ENCODE measurements around the gene CCDC167. TPM values are rescaled to one million over a fixed set of nuclear protein-coding genes. Genes with fewer than 3 reads are reported as not detected.

Gene CCDC167
- total RNA-seq, 1 experiment from 2014 or later, result 27.8 TPM

DNA sequence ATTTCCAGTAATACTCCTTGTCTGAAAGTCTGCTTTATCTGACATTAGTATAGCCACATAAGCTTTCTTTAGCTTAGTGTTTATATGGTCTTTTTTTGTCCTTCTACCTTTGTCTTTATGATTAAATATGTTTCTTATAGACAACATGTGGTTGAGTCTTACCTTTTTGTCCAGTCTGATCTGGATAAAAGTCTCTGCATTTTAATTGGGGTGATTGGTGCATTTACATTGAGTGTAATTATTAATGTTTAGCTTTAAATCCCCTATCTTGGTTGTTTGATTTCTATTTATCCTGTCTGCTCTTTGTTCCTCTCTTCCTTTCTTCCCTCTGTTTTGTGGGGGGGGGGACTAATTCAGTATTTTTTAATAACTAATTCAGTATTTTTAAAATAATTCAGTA lies 32.0 kb downstream of the CCDC167 start:
- RAD21 ChIA-PET (ENCODE audit: low non-redundant PET in 1 of 2, low total read pairs in 2 of 2, uncharacterized antibody in 2 of 2, unreplicated experiment in 2 of 2), result no interaction called here
- Histone ChIP-seq H3K4me2 (ENCODE audit: low read length) (no peak overlapping the region), H3K27me3 (ENCODE audit: insufficient read depth, low read length) (no peaks in the 10 kb centered on the region), H3K27ac (ENCODE audit: low read depth, low read length) (no peak overlapping the region), H3K9me3 (ENCODE audit: control insufficient read depth in 1 of 2, insufficient read depth in 1 of 2, low read depth in 1 of 2, low read length in 2 of 2) (peaks cover 0 to 5% of the 10 kb centered on the region in 2 experiments; a peak in 1 of 4 replicates), H4K20me1 (ENCODE audit: insufficient read depth) (no peaks in the 10 kb centered on the region), H3K79me2 (ENCODE audit: insufficient read depth, low read length) (no peaks in the 10 kb centered on the region), H2AFZ (ENCODE audit: low read depth, low read length, poor library complexity, severe bottlenecking) (no peak overlapping the region), H3K4me1 (ENCODE audit: control insufficient read depth in 1 of 2, insufficient read depth in 2 of 2, low read length in 2 of 2) (no peaks in the 10 kb centered on the region), H3K36me3 (ENCODE audit: control insufficient read depth in 1 of 2, insufficient read depth in 2 of 2, low read length in 2 of 2) (peaks cover 7 to 24% of the 10 kb centered on the region in 2 experiments; a peak in 3 of 4 replicates), H3K4me3 (replicated peaks in 1 of 2; ENCODE audit: low read depth in 1 of 2, low read length in 2 of 2) (no peak overlapping the region), H3K9ac (ENCODE audit: low read length) (no peak overlapping the region), H3K9me2 (ENCODE audit: insufficient read depth) (no peaks in the 10 kb centered on the region)
- DNase-seq (ENCODE audit: low read depth, low spot score) (no peak), ATAC-seq (no peak)
- TF ChIP-seq CBX3 (IDR thresholded peaks at IDR 0.05; ENCODE audit: low read depth), result no peak
- TF ChIP-seq ELF1 (IDR thresholded peaks at IDR 0.05; ENCODE audit: borderline replicate concordance, low read depth), result no peak
- no peak for TF ChIP-seq SRF (IDR thresholded peaks at IDR 0.05; ENCODE audit: low read depth)
- TF ChIP-seq EZH2 (IDR thresholded peaks at IDR 0.05), result no peak
- no peak for TF ChIP-seq SIN3A (IDR thresholded peaks at IDR 0.05; ENCODE audit: low read depth)
- TF ChIP-seq FOSL1 (IDR thresholded peaks at IDR 0.05; ENCODE audit: low read depth), result no peak
- no peak for TF ChIP-seq POLR2AphosphoS5 (IDR thresholded peaks at IDR 0.05; ENCODE audit: low read depth, low read length)
- POLR2A ChIA-PET, result no interaction called here
- BruUV-seq (replicated peaks), result no TSS peak
- intact Hi-C loops (cut with micrococcal nuclease), result no loop called here
- CTCF ChIA-PET, result no interaction called here

DNA sequence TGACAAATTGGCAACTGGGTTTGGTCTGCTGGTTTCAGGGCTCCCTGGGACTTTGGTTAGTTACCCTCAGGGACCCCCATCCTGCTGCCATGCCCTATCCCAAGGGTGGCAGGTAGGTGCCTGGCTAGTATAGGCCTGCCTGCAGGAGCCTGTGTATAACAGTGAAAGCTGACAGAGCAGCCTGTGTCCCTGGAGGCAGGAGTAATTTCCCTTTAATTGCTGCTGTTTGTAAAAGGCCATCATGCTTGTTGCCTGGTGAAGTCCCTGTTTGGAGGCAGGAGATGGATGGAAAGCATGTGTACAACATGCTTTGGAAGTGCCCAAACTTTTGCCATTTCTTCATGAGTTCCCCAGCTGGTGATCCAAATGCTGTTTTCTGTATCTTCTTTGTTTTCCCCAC lies 36.6 kb downstream of the CCDC167 start:
- DNase-seq (ENCODE audit: low read depth, low spot score), result no peak

More for the DNA sequence above, 36.6 kb downstream of the CCDC167 start:
- no TSS peak for BruUV-seq (replicated peaks)
- Histone ChIP-seq H3K27ac (ENCODE audit: low read depth, low read length) (no peak overlapping the region), H3K27me3 (ENCODE audit: insufficient read depth, low read length) (no peaks in the 10 kb centered on the region), H3K79me2 (ENCODE audit: insufficient read depth, low read length) (no peaks in the 10 kb centered on the region), H3K36me3 (ENCODE audit: control insufficient read depth in 1 of 2, insufficient read depth in 2 of 2, low read length in 2 of 2) (peaks cover 22 to 30% of the 10 kb centered on the region in 2 experiments), H3K4me2 (ENCODE audit: low read length) (no peak overlapping the region), H4K20me1 (ENCODE audit: insufficient read depth) (no peaks in the 10 kb centered on the region), H3K9me2 (ENCODE audit: insufficient read depth) (no peaks in the 10 kb centered on the region), H3K9ac (ENCODE audit: low read length) (no peak overlapping the region), H2AFZ (ENCODE audit: low read depth, low read length, poor library complexity, severe bottlenecking) (no peak overlapping the region), H3K9me3 (ENCODE audit: control insufficient read depth in 1 of 2, insufficient read depth in 1 of 2, low read depth in 1 of 2, low read length in 2 of 2) (peaks cover 0 to 5% of the 10 kb centered on the region in 2 experiments; a peak in 1 of 4 replicates), H3K4me1 (ENCODE audit: control insufficient read depth in 1 of 2, insufficient read depth in 2 of 2, low read length in 2 of 2) (no peaks in the 10 kb centered on the region), H3K4me3 (replicated peaks in 1 of 2; ENCODE audit: low read depth in 1 of 2, low read length in 2 of 2) (no peak overlapping the region)
- POLR2A ChIA-PET, result no interaction called here
- intact Hi-C loops (cut with micrococcal nuclease), result no loop called here
- TF ChIP-seq SRF (IDR thresholded peaks at IDR 0.05; ENCODE audit: low read depth) (no peak), ZFX (IDR thresholded peaks at IDR 0.05) (no peak), CEBPB (IDR thresholded peaks at IDR 0.05; ENCODE audit: low read depth) (no peak), SIN3A (IDR thresholded peaks at IDR 0.05; ENCODE audit: low read depth) (no peak), FOSL1 (IDR thresholded peaks at IDR 0.05; ENCODE audit: low read depth) (no peak)
- no peak for ATAC-seq
- RAD21 ChIA-PET (ENCODE audit: low non-redundant PET in 1 of 2, low total read pairs in 2 of 2, uncharacterized antibody in 2 of 2, unreplicated experiment in 2 of 2), result no interaction called here
- CTCF ChIA-PET, result no interaction called here
